Thyroid gland (tissue), 4 donors: ENCODE data around the gene CYGB.

ENCODE experiments used
- CTCF ChIP-seq, 6 experiments: fragments of 200-600 bp in 3 of 6; fragments of 450-650 bp in 3 of 6; sonication (generic) in 3 of 6; IDR thresholded peaks; one replicate each; pipeline ENCODE4 v1.5.1; 2016 to 2019; ENCODE audit warnings: antibody characterized with exemption in 6 of 6, mild to moderate bottlenecking in 2 of 6, inconsistent platforms in 1 of 6, moderate library complexity in 1 of 6
- POLR2A ChIP-seq, 2 donors: fragments of 450-650 bp; IDR thresholded peaks; one replicate each; pipeline ENCODE4 v1.6.1; 2017; ENCODE audit warnings: antibody characterized with exemption in 2 of 2, mild to moderate bottlenecking in 2 of 2, moderate library complexity in 1 of 2

DNA sequence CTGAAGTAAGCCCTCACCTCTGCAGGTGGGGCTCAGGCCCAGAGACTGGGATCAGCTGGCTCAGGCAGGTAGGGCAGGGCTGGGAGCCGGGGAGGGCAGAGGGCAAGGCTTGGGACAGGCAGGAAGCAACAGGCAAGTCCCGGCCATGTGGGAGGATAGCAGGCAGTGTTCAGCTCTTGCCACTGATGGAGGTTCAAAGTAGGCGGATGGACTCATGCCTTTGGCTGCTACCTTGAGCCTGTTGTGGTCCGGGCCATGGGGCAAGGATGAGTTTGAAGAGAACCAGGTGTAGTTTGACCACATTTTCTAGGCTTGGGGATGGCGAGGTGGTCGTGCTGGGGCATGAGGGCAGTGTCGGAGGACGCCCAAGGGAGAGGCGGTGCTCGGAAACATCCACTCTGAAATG lies 5.1 kb upstream of the CYGB start:
- no peak for TF ChIP-seq POLR2A (IDR thresholded peaks at IDR 0.05)
- no peak for TF ChIP-seq CTCF (IDR thresholded peaks at IDR 0.05)
